ENCODE measurements around the gene CYB5RL.

DNA sequence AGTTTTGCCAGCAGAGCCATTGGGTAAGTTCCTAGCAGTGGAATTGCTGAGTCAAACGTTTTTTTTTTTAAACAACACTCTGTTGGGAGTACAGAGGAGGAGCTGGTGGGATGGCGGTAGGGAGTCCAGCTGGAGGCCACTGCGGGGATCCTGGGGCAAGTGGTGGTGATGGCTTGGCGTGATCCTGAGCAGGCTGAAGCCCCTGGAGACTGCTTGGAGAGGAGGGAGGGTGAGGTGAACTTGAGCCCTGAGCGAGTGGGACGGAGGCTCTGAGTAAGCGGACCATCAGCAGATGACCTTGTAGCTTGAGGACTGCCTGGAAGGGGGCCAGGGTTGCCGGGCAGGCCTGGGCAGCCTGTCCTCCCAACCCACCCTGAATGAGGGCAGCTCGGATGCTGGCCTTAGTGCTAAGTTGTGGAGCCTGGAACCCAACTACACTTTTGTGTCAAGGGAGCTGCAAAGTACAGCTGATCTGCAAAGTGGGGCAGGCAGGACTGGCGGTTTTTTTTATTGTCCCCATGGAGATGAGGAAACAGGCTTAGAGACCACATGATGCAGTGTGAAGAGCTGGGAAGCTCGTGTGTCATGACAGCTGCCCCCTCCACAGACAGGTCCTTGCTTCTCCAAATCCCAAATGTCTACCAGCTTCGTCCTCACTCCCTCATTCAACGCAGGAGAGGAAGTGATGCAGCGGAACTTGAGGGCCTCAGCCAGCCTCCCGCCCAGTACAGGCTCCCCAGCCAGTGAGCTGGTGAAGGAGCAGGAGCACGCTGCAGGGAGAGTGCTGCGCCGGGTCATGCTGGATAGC lies 20.4 kb upstream of the CYB5RL start:
- TF ChIP-seq, protein P1, sequence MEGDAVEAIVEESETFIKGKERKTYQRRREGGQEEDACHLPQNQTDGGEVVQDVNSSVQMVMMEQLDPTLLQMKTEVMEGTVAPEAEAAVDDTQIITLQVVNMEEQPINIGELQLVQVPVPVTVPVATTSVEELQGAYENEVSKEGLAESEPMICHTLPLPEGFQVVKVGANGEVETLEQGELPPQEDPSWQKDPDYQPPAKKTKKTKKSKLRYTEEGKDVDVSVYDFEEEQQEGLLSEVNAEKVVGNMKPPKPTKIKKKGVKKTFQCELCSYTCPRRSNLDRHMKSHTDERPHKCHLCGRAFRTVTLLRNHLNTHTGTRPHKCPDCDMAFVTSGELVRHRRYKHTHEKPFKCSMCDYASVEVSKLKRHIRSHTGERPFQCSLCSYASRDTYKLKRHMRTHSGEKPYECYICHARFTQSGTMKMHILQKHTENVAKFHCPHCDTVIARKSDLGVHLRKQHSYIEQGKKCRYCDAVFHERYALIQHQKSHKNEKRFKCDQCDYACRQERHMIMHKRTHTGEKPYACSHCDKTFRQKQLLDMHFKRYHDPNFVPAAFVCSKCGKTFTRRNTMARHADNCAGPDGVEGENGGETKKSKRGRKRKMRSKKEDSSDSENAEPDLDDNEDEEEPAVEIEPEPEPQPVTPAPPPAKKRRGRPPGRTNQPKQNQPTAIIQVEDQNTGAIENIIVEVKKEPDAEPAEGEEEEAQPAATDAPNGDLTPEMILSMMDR (CRISPR knock-in tag; IDR thresholded peaks at IDR 0.05): no peak
- TF ChIP-seq NFE2L2 (IDR thresholded peaks at IDR 0.05; ENCODE audit: low read length) (no peak), ZNF562 (CRISPR knock-in tag; IDR thresholded peaks at IDR 0.05; ENCODE audit: borderline replicate concordance) (no peak), ZNF274 (CRISPR knock-in tag; IDR thresholded peaks at IDR 0.05) (no peak), POLR2A (IDR thresholded peaks at IDR 0.05; ENCODE audit: insufficient read depth in 1 of 2, low read depth in 2 of 2, low read length in 2 of 2) (no peak), E2F5 (CRISPR knock-in tag; conservative IDR thresholded peaks at IDR 0.05) (no peak), SMAD3 (CRISPR knock-in tag; IDR thresholded peaks at IDR 0.05) (no peak), ZNF615 (CRISPR knock-in tag; IDR thresholded peaks at IDR 0.05; ENCODE audit: borderline replicate concordance) (no peak)
- TF ChIP-seq, protein P2, sequence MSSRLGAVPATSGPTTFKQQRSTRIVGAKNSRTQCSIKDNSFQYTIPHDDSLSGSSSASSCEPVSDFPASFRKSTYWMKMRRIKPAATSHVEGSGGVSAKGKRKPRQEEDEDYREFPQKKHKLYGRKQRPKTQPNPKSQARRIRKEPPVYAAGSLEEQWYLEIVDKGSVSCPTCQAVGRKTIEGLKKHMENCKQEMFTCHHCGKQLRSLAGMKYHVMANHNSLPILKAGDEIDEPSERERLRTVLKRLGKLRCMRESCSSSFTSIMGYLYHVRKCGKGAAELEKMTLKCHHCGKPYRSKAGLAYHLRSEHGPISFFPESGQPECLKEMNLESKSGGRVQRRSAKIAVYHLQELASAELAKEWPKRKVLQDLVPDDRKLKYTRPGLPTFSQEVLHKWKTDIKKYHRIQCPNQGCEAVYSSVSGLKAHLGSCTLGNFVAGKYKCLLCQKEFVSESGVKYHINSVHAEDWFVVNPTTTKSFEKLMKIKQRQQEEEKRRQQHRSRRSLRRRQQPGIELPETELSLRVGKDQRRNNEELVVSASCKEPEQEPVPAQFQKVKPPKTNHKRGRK (CRISPR knock-in tag; IDR thresholded peaks at IDR 0.05): no peak
